Measurements from ENCODE around the gene C2.
"Not testable (repeated sequence)": the region's sequence is repeated elsewhere in the genome, so short reads cannot be mapped to it uniquely, and the experiment has no call there.

The C2 gene

DNA sequence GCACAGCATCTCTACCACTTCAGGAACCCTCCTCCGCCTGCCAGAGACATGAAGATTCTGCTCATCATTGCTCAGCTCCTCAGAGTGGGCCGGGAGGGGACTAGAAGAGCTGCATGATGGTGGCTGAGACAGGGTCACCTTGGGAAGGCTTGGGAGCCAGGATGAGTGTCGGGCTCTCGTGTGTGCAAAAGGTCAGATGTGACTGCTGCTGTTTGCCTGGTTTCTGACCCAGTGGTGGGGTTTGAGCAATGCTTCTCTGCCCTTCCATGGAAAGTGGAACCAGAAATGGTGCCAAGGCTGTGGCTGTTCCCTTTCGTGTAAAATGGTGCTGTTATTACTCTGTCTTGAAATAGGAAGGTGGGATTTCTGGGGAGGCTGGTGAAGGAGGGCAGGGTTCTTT lies 53.5 kb downstream of the C2 start:
- DNase-seq = not testable (repeated sequence)

DNA sequence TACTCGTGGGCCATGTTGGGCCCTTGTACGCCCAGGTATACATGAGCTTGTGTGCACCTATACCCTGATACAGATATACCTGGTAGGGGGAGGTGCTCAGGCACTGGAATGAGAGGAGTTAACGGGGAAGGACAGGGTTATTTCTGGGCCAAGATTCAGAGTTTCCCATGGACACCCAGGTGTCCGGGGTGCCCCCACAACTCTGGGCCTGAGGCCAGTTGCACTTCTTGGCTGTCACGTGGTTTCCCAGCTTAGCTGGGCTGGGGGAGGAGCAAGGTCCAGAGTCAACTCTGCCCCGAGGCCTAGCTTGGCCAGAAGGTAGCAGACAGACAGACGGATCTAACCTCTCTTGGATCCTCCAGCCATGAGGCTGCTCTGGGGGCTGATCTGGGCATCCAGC lies 54.2 kb downstream of the C2 start, which contains the start of gene C4A:
C4A (plus strand) TSS at position 314 of the 400 bp plus-strand sequence; CDS start at position 365, 51 bp downstream.
- not testable (repeated sequence) for DNase-seq

DNA sequence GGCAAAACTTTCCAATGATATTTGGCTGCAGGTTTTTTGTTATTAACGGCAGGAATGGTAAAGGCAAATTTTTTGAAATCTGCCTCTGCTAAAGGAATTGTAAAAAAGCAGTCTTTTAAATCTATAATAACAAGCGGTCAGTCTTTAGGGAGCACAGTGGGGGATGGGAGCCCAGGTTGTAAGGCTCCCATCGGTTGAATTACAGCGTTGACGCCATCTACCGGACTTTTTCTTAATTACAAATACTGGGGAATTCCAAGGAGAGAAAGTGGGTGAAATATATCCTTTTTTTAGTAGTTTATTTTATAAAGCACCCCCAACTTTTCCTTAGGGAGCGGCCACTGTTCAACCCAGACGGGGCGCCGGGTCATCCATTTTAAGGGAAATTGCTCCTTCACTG lies 61.8 kb downstream of the C2 start:
- not testable (repeated sequence) for DNase-seq

DNA sequence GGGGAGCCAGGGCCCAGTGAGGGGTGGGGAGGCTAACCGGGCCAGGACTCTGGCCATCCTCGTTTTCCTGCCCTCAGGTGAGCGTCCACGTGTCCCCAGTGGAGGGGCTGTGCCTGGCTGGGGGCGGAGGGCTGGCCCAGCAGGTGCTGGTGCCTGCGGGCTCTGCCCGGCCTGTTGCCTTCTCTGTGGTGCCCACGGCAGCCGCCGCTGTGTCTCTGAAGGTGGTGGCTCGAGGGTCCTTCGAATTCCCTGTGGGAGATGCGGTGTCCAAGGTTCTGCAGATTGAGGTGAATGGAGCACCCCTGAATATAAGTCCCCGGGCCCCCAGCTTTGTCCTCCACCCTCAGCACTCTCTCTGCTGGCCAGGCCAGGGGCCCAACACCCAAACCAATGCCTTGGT lies 66.9 kb downstream of the C2 start:
- not testable (repeated sequence) for DNase-seq
